NCI-H1092 (cell line): Measurements from ENCODE around the gene NOS3.
A peak's percentile ranks its signal among the peaks of the same experiment; 100 is the strongest.

ENCODE experiments used
- DNase-seq: peaks from one replicate; lab custom pipeline; 2025; lab: John Stamatoyannopoulos, UW

The NOS3 gene

DNA sequence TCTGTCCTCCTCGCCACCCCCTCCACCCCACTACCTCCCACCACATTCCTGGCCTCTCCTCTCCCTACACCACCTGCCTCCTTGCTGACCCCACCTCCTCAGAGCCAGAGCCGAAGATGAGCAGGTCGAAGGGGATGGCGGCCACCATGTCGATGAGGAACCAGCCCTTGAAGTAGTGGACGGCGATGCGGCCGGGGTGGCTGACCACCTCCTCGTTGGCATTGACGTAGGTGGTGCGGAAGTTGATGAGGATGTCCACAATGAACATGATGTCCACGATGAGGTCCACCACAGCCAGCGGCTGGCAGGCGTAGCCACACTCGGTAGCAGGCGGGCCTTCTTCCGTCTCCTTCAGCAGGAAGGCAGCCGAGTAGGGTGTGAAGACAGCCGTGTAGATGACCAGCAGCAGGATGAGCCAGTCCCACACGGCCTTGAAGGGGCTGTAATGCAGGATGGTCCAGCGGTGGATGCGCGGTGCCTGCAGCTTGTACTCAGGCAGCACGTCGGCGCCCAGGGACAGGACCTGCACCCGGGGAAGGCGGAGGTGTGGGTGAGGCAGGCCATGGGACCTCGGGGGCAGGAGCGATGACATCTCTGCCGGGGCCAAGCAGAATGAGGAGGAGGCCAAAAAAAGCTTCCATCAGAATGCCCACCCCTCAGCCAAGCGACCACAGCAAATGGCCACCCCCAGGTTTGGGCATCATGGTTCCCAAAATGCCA, 38.3 kb upstream of the NOS3 start:
- no peak for DNase-seq

DNA sequence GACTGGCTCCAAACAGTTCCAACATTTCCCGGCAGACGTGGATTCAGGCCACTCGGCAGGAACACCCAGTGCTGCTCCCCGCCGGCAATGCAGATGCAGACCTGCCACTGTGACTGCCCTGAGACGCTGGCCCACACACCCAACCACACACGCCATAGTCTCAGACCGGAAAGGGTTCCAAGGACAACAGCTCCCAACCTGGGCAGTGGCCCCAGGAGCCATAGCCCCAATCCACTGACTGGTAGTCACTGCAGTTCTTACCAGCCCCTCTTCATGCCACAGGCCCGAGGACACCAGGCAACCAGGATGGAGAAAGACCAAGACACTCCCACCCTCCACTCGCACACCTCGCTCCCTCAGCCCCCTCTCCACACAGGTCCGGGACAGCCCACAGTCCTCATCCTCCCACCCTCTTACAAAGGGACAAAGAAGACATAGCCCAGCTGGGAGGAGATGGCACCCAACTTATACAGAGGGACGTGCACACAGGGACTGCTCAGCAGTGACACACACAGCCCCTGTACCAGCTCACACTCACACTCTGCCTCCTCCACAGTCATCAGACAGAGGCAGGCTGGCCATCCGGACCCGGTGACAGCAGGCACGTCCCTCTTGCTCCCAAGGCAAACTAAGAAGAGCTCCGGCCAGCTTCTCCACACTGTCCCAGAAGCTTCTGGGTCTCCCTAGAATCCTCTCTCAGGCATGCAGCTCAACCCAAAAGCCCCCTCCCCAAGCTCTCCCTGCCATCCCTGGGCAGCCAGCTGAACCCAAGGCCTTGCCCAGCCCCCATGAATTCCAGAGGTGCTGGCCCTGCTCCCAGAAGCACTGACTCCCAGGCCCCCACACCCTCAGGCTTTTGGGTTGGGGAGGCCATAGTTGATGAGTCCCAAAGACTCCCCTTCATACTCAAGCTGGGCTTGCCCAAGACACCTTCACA, 37.5 kb upstream of the NOS3 start:
- no peak for DNase-seq

DNA sequence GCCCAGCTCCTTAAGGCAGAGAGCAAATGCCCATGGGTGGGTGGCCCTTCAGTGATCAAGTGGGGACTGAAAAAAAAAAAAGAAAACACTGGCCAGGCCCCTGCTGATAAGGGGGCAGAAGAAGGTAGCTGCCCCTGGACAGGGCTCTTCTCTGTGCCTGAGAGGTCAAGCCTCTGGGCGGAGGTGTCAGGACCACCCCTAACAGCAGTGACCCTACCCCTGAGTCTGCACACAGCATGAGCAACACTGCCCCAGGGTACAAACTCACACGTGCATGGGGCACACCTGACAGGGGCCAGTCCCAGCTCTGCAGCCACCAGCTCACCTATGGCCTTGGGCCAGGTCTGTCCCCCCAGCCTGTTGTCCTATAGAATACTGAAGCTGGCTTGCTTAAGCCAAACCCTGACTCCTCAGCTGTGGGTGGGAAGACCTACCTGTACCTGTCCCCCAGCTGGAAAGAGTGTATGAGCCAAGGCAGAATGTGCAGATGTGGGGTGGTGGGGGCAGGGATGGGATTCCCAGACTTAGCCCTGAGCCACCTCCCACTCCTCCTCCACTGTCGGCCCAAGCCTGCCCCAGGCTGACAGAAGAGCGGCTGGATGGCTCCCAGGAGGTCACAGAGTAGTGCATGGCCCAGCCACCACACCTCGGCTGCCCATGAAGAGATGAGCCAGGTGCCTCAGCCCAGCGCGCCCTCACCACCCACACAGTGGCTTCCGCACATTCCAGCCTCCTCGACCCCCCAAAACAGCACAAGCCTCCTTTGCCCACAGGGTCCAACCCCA, 36.4 kb upstream of the NOS3 start:
- DNase-seq, result no peak

DNA sequence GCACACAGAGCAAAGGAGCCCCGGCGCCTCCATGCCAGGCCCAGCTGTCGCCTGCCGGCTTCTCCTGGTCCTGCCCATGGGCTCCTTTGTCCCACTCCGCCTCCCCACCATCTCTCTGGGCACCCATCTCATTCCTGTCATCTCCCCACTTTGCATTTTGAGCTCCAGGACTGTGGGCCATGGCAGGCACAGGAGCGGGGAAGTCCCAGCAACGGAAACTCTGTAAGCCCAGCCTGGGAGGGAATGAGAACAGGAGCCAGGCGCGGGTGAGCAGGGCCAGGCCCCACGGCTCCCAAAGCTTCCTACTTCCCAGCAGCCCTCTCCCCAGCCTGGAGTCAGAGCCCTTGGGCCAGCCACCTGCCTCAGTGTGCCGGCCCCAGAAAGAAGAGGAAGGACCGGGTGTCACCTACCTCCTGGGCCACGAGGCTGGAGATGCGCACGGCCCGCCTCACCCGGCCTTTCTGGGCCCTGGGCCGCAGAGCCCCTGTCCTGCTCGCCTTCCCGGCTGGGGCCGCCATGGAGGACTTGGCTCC, 35.8 kb upstream of the NOS3 start:
- DNase-seq, result no peak

DNA sequence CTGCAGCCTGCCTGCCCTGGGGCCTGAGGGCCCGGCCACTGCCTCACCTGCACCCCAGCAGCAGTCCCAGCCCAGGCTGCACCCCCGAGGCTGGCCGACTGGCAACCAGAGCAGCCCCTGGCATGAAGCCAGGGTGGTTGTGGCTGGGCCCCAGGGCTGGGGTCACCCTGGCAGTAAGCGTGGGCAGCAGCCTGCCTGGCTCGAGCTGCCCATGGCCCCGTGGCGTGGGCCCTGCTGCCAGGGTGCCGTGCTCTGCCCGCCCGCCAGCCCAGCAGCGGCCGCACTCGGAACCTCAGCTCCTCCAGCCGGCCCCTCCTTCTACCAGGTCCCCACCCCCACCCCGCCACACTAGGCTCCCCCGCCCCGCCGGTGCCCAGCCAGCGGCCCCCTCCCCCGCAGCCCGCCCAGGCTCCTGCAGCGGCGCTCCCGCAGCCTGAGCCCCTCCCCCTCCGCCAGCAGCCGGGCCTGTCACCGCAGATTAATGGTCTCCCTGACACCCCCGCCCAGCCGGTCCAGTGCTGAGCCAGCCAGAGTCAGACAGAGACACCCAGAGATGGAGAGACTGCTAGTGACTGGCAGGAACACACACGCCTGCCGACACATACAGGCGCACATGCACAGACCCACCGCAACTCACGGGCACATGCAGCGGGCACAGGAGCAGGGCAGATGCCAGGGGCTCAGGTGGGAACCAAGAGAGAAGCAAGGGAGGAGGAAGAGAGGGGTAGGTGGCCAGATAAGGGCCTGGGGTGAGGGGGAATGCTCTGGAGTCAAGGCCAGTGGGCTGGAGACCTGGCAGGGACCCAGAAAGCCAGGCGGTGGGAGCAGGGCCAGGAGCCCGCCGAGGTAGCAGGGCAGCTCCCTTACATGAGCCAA, 35.1 kb upstream of the NOS3 start:
- peak; percentile 82 for DNase-seq

DNA sequence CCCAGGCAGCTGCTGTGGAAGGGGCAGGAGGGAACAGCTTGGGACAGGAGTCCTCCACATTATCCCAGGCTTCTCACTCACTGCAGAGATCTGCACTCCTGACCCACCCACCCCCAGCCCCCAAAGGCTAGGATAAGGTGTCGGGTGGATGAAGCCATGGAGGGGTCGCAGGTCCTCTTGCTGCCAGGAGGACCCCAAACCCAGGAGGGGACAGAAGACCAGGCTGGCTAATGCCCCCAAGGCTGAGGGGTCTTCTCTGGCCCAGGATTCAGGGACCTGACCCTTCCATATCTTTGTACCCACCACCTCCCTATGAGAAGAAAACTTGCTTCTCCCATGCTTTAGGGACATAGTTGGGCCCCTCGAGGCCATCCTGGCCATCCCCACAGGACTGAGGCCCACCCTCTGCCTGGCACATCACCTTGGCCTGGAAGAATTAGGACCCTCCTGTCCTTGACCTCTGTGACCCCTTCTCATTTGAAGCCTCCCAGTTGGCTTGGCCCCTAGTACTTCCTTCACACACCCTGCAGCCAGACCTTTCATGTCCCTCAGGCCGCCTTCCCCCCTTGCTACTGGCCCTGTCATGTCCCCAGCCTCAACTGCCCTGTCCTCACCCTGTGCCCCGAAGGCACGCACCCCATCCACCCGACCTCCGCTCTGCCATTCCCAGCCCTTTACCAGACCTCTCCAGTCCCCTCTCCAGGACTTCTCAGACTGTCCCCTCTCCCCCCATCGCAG, 34.3 kb upstream of the NOS3 start:
- no peak for DNase-seq

DNA sequence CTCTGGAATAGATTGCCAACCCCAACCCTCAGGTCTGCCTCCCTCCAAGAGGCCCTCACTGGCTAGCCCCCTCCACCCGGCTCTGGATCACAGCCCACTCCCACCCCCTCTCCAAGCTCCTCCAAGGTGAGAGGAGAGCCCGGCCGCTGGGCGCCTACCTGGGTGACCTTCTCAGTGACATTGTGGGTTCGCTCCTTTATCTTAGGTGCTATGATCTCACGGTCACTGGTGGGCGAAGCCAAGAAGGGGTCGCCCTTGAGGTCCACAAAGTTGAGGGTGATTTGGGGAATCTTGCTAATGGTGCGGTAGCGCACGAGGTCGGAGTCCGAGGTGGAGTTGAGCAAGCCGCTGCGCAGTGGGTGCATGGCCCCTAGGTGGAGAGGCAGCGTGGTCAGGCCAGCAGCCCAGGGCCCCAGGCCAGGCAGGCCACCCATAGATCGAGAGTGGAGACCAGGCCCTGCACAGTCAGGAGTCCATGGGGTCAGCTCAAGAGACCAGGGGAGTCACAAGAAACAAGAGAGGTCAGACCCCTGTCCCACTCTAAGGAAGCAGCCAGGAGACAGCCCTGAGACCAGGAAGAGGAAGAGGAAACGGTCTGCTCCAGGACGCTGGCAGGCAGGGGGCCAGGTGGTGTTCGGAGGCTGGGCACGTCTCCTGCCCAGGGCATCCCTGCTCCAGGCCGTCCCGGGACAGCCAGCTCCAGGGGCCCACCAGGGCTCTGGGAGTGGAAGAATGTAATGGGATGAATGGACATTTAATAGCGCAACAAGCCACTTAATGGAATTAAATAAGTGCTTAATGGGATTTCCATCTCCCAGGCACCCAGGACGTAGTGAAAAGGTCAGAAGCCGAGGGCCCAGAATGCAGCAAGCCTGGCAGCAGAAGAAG, 33.4 kb upstream of the NOS3 start:
- no peak for DNase-seq

DNA sequence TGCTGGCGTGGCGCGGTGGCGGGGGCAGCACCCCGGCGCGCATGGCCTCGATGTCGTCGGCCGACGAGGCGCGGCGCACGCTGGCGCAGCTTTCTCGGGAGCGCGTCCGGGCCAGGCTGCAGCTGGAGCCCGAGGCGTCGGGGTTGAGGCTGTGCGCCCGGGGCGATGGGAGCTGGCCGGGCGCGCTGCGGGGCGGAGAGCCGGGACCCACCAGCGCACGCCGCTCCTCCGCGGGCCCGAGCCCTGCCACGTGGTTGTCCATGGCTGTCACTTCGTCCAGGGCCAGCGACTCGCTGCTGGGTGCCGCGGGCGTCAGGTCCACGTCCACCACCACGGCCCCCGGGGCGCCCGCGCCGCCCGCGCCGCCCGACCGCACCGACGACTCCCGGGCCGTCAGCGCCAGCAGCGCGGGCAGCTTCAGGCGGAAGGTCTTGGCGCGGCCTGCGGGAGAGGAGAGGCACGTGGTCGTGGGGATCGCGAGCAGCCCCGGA, 32.7 kb upstream of the NOS3 start:
- no peak for DNase-seq

DNA sequence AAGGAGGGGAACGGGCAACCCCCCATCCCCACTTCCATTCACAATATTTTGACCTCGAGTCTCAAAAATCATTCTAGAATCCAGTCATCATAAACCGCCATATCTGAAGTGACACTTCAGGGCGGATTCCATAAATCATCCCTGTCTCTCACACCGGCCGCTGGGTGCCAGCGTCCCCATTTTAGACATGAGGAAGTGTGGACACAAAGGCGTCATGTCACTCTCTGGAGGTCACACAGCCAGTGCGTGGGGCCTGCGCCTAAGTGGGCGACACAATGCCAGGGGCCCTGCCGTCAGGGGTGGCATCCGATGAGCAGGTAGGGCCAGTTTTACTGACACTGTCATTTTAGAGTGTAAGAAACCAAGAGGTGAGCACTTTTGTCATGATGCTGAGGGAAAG, 32.2 kb upstream of the NOS3 start:
- DNase-seq, result no peak

DNA sequence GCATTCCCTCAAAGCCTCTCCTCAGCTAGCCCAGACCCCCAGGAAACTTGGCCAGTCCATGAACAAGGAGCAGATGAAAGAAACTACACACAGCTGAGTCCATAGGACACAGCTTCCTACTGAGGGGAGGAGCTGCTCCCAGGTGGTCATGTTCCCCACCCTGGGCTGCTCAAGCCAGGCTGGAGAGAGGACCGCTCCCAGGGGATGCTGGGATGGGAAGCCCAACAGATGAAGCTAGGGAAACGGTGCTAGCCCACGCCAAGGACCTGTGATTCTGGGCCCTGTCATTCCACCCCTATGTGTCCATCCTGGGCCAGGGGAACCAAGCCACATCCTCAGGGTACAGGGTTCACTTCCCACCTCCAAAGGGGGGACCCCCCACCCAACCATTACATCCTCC, 31.7 kb upstream of the NOS3 start:
- no peak for DNase-seq

DNA sequence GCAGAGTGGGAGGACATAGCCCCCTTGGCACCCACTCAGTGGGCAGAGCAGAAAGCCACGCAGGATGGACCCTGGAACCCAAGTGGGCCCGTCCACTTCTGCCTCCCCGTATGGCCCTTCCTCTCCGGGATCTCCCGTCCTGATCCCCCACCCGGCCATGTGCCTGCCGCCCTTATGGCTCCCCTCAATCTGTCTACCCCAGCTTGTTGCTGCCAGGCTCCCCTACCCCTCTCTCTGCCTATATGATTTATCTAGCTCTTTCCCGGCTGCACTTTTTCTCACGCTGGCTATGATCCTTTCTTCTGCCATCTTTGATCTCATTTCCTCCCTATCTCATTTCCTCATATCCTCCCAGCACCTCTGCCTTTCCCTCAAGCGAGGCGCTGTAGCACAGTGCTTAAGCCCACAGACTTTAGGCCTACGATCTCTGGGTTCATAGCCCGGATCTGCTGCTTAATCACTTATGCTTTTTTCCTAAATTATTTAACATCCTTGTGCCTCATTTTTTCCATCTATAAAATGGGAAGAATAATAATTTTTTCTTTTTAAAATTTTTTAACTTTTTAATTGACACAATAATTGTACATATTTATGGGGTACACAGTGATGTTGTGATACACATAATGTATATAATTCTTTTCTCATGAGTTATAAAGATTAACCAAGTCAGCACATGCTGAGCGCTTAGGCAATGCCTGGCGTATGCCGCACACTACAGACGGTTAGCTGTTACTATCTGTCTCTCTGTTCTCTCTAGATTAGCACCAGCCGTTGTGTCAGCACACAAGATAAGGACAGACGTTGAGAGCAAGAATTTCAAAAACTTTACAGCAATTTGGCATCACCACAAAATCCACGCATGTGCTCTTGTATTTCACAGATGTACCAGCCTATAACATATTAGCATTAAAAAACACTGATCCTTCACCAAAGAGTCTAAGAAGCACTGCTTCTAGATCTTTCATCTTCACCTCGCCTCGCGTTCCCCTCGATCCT, 30.8 kb upstream of the NOS3 start:
- DNase-seq, result no peak

DNA sequence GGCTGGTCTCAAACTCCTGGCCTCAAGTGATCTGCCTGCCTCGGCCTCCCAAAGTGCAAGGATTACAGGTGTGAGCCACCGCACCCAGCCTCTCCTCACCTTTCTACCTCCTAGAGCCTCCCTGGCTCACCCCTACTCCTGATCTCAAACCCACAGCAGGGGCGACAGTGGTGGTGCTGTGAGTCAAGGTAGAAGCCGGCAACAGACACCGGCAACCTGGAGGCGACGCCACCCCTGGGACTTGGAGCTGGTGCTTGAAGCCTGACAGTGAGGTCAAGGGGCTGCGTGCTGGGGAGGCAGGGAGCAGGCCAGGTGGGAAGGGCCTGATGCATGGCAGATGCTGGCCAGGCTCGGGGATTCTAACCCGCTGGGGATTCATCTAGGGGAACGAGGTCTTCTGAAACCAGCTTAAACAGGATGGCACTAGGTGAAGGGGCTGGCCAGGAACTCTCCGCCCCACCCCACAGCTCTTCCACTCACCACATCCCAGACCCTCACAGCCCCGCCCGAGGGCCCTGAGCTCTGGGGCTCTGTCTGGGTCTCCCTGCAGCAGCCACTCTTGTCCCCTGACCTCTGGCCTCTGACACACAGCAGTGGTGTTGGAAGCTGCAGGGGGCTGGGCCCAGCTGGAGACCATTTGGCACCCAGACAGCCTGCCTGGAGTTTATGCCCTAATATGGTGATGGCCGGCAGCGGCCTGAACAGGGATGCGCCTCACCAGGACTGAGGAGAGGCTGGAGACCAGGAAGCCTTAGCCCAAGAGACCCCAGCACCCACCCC, 29.1 kb upstream of the NOS3 start:
- DNase-seq, result no peak

DNA sequence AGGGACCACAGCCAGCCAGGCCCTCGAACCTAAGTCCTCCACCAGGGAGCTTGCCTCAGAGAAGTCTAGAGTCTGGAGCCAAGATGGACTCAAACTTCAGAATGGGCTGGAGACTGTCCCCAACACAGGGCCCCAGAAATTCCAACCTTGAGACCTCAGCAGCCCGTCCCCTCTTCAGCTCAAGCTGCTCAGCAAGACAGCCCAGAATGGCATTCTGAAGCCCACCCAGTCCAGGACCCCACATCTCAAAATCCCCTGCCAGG, 28.6 kb upstream of the NOS3 start:
- no peak for DNase-seq

DNA sequence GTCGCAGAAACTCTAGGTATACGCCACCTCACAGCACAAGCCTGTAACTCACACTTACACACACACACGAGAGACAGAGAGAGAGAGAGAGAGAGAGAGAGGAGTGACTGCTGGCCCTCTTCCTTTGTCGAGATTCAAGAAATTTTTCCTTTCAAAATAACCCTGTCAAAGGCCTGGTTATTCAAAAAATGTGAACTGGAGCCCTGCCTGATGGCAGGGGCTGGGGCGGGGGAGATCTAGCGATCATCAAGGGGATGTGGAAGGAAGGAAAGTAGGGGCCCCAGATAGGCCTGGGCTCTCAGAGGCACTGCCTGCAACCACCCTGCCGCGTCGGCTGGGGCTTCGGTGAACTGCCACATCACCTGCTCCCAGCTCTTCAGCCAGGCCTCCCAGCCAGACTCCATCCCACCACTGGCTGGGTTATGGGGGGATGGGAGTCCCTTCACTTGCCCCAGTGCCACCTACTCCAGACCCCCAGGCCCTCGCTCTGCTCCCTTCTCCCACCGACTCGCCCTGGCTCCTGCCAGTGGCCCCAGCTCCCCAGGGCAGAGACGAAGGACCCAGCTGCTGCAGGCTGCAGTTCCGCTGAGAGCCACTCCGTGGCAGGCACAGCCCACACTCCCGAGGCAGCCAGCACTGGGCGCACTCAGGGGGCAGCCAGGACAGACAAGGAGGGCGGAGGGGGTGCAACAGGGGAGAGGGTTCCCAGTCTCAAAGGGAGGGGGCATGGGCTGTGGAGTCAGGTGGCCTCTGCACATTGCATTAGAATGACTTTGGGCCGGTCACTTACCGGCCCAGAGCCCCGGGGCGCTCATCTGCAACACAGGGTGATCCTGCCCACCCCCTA, 28.0 kb upstream of the NOS3 start:
- DNase-seq, result peak; percentile 36

DNA sequence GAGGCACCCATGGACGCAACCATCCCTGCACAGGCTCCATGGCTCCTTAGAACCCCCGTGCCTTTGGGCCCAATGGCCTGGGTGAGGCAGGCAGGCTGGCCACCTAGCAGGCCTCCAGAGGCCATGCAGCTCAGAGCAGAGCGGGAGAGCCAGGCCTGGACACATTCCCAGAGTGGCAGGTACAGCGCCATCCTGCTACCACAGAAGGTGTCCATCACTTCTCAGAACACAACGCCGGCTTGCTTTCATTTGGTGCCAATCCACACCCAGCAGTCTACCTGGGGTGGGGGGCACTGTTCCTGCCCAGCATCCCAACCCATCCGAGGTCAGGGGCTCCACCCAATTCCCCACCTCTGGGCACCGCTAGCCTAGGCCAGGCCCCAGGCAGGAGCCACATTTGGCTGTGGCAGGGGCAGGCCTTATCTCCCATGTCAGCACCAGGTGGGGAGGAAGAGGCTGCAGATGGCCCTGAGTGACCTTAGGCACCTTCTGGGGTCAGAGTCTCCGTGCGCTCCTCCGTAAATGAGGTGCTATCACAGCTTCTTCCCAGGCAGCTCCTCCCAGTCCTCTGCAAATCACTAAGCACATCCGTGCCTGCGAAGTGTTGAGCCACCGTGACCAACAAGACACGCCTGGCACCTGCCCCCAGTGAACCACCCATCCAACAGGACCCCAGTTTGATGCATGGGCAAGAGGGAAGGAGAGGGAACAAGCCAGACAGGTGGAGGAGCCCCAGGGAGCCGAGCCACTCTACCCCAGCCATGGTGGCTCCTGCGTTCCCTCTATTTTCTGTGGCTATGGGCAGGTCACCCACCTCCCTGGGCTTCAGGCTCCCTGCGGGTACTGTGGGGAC, 26.9 kb upstream of the NOS3 start:
- DNase-seq, result no peak
